ENCODE results near the gene TMEM94.

The TMEM94 gene

GRCh38 chr17:75525806-75526554 is 69.5 kb downstream of the TMEM94 start:
- no peak for DNase-seq (ENCODE audit: low read depth)

GRCh38 chr17:75526555-75527270 is 70.3 kb downstream of the TMEM94 start:
- DNase-seq (ENCODE audit: low read depth), result no peak

GRCh38 chr17:75530837-75531720 is 74.6 kb downstream of the TMEM94 start:
- DNase-seq (ENCODE audit: low read depth), result no peak

- DNase-seq (ENCODE audit: low read depth), result no peak
These were observed 75.3 kb downstream of the TMEM94 start for GRCh38 chr17:75531721-75532072.

- DNase-seq (ENCODE audit: low read depth), result no peak
These were observed 78.7 kb downstream of the TMEM94 start for GRCh38 chr17:75535119-75535537.

GRCh38 chr17:75535871-75536270 is 79.4 kb downstream of the TMEM94 start:
- DNase-seq (ENCODE audit: low read depth), result no peak

GRCh38 chr17:75536366-75536765 is 79.9 kb downstream of the TMEM94 start:
- no peak for DNase-seq (ENCODE audit: low read depth)

GRCh38 chr17:75539967-75540729 is 83.7 kb downstream of the TMEM94 start:
- DNase-seq (ENCODE audit: low read depth), result no peak

GRCh38 chr17:75540923-75541503 is 84.6 kb downstream of the TMEM94 start:
- DNase-seq (ENCODE audit: low read depth), result no peak

GRCh38 chr17:75542229-75542628 is 85.8 kb downstream of the TMEM94 start:
- no peak for DNase-seq (ENCODE audit: low read depth)

GRCh38 chr17:75542728-75543336 is 86.4 kb downstream of the TMEM94 start:
- no peak for DNase-seq (ENCODE audit: low read depth)

- no peak for DNase-seq (ENCODE audit: low read depth)
These were observed 87.8 kb downstream of the TMEM94 start for GRCh38 chr17:75544250-75544649.

GRCh38 chr17:75546181-75546580 is 89.7 kb downstream of the TMEM94 start:
- no peak for DNase-seq (ENCODE audit: low read depth)

GRCh38 chr17:75547091-75547490 is 90.7 kb downstream of the TMEM94 start:
- no peak for DNase-seq (ENCODE audit: low read depth)

GRCh38 chr17:75548813-75549212 is 92.4 kb downstream of the TMEM94 start:
- no peak for DNase-seq (ENCODE audit: low read depth)

Measured in non-pigmented ciliary epithelial cell (primary cell).